Stimulated activated naive B cell treated with anti-CD40 and anti-IgM and Interleukin-4, amounts not matched to agents 10 μg/mL and 1 μg/mL and 100 μg/mL, for 72 hours (primary cell): ENCODE data around the gene MUC20.
A peak's percentile ranks its signal among the peaks of the same experiment; 100 is the strongest.
"Not testable (repeated sequence)": the region's sequence is repeated elsewhere in the genome, so short reads cannot be mapped to it uniquely, and the experiment has no call there.

Source experiments
- ATAC-seq, 2 donors: fragments of 150-1000 bp; cut with Tn5 transposase; replicated peaks; 2 replicates each; pipeline ENCODE4 v1.10.0; 2021; ENCODE audit warnings: moderate library complexity in 1 of 2
- DNase-seq: peaks from one replicate; pipeline ENCODE4 v3.0.0; 2021
- H3K27ac Mint-ChIP-seq: one replicate; pipeline ENCODE4 v1.8.0; 2022; ENCODE audit warnings: mild to moderate bottlenecking, mixed read lengths
- H3K27me3 Mint-ChIP-seq, 2 donors: one replicate each; pipeline ENCODE4 v1.8.0; 2022; ENCODE audit warnings: mixed read lengths in 2 of 2
- H3K36me3 Mint-ChIP-seq, 2 donors: one replicate each; pipeline ENCODE4 v1.8.0; 2022; ENCODE audit warnings: mixed read lengths in 2 of 2, mild to moderate bottlenecking in 1 of 2
- H3K4me1 Mint-ChIP-seq, 2 donors: one replicate each; pipeline ENCODE4 v1.8.0; 2022; ENCODE audit warnings: mixed read lengths in 2 of 2, mild to moderate bottlenecking in 1 of 2
- H3K4me3 Mint-ChIP-seq, 2 donors: one replicate each; pipeline ENCODE4 v1.8.0; 2022; ENCODE audit warnings: mild to moderate bottlenecking in 2 of 2, mixed read lengths in 2 of 2, moderate library complexity in 1 of 2
- H3K9me3 Mint-ChIP-seq, 2 donors: one replicate each; pipeline ENCODE4 v1.8.0; 2022; ENCODE audit warnings: mixed read lengths in 2 of 2, mild to moderate bottlenecking in 1 of 2

Gene MUC20

DNA sequence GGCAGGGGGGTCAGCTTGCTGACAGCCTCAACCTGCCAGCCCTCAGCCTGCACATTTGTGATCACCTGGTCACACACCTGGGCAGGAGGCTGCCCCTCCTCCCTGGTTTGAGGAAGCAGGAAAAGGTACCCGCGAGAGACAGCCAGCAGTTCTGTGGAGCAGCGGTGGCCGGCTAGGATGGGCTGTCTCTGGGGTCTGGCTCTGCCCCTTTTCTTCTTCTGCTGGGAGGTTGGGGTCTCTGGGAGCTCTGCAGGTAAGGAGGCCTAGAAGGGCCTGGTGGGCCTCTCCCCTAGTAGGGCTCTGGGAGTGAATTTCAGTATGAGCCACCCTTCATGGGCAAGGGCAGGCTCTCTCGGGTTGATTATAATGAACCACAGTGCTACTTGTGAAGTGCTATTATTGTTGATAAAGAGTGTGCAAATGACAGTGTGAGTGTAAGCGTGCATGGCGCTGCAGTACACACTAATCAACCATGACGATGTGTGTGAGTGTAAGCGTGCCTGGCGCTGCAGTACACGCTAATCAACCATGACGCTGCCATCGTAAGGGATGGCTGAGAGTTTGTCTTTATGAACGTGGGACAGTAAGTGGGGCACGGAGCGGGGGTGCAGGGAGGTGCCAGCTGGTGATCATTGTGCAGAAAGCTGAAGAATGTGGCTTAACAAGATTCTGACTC is at the start of gene MUC20:
Gene MUC20 (plus strand): TSS at position 148 of the 676 bp plus-strand sequence. CDS start 30 bp downstream, at position 178.
- not testable (repeated sequence) for H3K36me3 Mint-ChIP-seq, DNase-seq, H3K9me3 Mint-ChIP-seq, H3K27me3 Mint-ChIP-seq, H3K4me3 Mint-ChIP-seq
- H3K4me1 Mint-ChIP-seq: peaks cover 11 to 22% of the 10 kb centered on the region in 2 donors
- peak in 1 of 2 donors; percentile 33 for ATAC-seq
- peak within 1 kb of the TSS; percentile 47 for H3K27ac Mint-ChIP-seq

- DNase-seq, H3K4me1 Mint-ChIP-seq, ATAC-seq, H3K27me3 Mint-ChIP-seq, H3K4me3 Mint-ChIP-seq, H3K9me3 Mint-ChIP-seq, H3K27ac Mint-ChIP-seq: not testable (repeated sequence)
- H3K36me3 Mint-ChIP-seq: peaks cover 23 to 30% of the 10 kb centered on the region in 2 donors
These were observed 49.5 kb upstream of the MUC20 start for GRCh38 chr3:195671283-195671682.

DNA sequence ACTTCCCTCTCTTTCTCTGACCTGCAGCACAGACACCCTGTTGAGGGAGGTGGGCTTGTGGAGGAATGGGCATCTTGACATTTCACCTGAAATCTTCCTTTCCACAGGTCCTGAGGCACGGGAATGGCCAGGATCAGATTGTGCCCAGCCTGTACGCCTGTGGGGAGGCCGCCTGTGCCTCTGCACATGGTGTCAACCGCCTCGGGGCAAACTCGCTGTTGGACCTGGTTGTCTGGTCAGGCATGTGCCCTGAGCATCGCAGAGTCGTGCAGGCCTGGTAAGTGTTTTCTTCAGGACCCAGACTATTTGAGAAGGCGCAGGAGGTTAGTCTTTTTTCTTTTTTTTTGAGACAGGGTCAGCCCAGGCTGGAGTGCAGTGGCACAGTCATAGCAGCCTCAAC is 47.1 kb upstream of the MUC20 start:
- peaks cover 21 to 36% of the 10 kb centered on the region in 2 donors for H3K36me3 Mint-ChIP-seq

DNA sequence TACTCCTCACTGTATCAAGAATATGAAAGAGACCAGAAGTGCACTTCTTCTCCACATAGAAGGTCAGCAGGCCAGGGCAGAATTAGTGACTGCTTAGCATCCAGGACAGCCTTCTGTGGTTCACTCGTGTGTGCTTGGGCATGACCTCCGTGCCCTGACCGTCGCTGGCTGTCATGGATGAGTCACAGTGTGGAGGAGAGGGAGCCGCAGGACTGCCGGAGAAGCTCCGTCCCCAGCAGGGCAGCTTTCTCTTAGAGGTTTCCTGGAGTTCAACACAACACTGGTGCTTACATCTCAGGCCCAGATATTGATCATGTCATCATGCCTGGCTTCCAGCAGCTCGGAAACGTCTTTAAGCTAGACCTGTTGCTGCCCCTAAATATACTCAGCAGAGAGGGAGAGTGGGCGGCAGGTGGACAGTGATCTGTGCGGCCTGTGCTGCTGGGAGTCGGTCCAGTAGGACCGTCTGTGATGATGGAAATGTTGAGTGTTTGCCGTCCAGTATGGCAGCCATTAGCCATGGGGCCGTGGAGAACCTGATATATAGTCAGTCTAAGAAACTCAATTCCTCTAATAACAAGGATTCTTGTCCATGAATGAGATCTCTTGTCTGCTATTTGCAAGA is 42.3 kb upstream of the MUC20 start:
- not testable (repeated sequence) for ATAC-seq, H3K9me3 Mint-ChIP-seq, H3K4me1 Mint-ChIP-seq, H3K27me3 Mint-ChIP-seq, H3K4me3 Mint-ChIP-seq, H3K27ac Mint-ChIP-seq, DNase-seq
- H3K36me3 Mint-ChIP-seq: peaks cover 18 to 28% of the 10 kb centered on the region in 2 donors

More for the DNA sequence above, 47.1 kb upstream of the MUC20 start:
- not testable (repeated sequence) for H3K9me3 Mint-ChIP-seq, H3K4me3 Mint-ChIP-seq, H3K27me3 Mint-ChIP-seq, H3K4me1 Mint-ChIP-seq, DNase-seq, H3K27ac Mint-ChIP-seq, ATAC-seq

- not testable (repeated sequence) for ATAC-seq
- peaks cover 30 to 35% of the 10 kb centered on the region in 2 donors for H3K36me3 Mint-ChIP-seq
These were observed 40.1 kb upstream of the MUC20 start for GRCh38 chr3:195680690-195681089.

GRCh38 chr3:195681458-195682103 is 39.2 kb upstream of the MUC20 start:
- Mint-ChIP-seq H3K36me3 (peaks cover 34 to 37% of the 10 kb centered on the region in 2 donors), H3K4me1 (peaks cover 7 to 13% of the 10 kb centered on the region in 2 donors)
- not testable (repeated sequence) for H3K27ac Mint-ChIP-seq, H3K4me3 Mint-ChIP-seq, H3K9me3 Mint-ChIP-seq, H3K27me3 Mint-ChIP-seq, DNase-seq, ATAC-seq

More at GRCh38 chr3:195680690-195681089, 40.1 kb upstream of the MUC20 start:
- H3K27ac Mint-ChIP-seq, DNase-seq, H3K27me3 Mint-ChIP-seq, H3K9me3 Mint-ChIP-seq, H3K4me3 Mint-ChIP-seq: not testable (repeated sequence)
- H3K4me1 Mint-ChIP-seq: peaks cover 7 to 13% of the 10 kb centered on the region in 2 donors

DNA sequence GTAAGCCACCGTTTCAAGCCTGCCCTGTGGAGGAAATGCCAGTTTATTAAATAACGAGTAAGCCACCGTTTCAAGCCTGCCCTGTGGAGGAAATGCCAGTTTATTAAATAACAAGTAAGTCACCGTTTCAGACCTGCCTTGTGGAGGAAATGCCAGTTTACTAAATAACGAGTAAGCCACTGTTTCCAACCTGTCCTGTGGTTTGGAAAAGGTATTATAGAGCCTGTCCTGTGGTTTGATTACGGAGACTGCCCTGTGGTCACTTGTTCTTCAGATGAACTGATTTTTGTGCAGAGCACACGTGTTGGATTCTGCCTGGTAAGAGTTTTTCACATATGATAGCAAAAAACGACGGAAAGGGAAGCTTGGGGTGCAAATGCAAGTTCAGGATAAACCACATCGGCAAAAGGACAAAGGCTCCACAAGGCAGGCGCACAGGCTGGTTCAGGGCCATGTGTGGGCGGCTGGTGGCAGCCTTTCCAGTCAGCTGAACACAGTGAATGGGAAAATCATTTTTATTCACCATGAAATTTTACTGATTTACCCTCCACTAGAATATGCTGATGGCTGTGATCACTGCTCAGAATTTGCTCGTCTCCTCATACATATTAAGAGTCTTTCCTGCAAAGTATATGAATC is 38.6 kb upstream of the MUC20 start:
- not testable (repeated sequence) for H3K27me3 Mint-ChIP-seq, H3K27ac Mint-ChIP-seq, H3K4me3 Mint-ChIP-seq, H3K9me3 Mint-ChIP-seq, ATAC-seq, DNase-seq
- H3K36me3 Mint-ChIP-seq: peaks cover 41 to 42% of the 10 kb centered on the region in 2 donors
- peaks cover 7 to 14% of the 10 kb centered on the region in 2 donors for H3K4me1 Mint-ChIP-seq

DNA sequence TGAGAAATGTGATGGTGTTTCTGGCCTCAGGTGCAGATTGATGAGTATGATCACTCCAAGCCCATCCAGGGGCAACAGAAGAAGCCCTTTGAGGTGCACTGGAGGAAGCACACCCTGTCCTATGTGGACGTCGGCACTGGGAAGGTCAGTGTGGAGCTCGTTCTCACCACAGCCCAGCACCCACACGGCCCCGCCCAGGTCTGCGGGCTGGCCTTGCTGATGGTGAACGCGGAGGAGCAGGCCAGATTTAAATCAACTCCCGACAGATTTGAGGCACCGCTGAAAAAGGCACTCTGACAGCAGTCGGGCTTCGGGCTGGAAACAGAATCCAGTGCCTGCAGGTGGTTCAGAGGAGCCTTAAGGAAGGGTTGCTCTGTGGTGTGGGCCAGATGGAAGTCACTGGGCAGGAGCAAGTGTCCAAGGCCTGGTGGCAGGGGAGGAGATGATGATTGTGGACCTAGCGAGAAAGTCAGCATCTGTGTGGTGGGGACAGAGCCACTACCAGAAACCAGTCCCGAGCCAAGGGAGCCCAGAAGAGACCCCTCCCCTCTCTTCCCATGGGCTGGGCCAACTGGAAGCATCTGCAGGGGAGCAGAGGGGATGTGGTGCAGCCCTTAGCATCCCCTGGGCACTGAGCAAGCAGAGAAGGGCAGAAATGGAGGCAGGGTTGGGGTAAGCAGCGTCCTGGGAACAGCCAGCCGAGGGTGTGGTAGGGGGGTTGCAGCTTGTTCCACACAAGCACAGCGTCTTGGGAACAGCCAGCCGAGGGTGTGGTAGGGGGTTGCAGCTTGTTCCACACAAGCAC is 36.9 kb upstream of the MUC20 start:
- Mint-ChIP-seq H3K4me1 (peaks cover 10 to 19% of the 10 kb centered on the region in 2 donors), H3K27ac (peak overlapping the region; percentile 81), H3K36me3 (peaks cover 41% of the 10 kb centered on the region in 2 donors)
- not testable (repeated sequence) for H3K9me3 Mint-ChIP-seq, DNase-seq, H3K27me3 Mint-ChIP-seq, H3K4me3 Mint-ChIP-seq
- peak in 1 of 2 donors; percentile 7 for ATAC-seq

- ATAC-seq: peak in 1 of 2 donors; percentile 25
- DNase-seq, H3K27ac Mint-ChIP-seq, H3K27me3 Mint-ChIP-seq, H3K9me3 Mint-ChIP-seq, H3K4me3 Mint-ChIP-seq: not testable (repeated sequence)
- peaks cover 48% of the 10 kb centered on the region in 2 donors for H3K36me3 Mint-ChIP-seq
- H3K4me1 Mint-ChIP-seq: peaks cover 10 to 25% of the 10 kb centered on the region in 2 donors
These were observed 36.1 kb upstream of the MUC20 start for GRCh38 chr3:195684527-195685257.

DNA sequence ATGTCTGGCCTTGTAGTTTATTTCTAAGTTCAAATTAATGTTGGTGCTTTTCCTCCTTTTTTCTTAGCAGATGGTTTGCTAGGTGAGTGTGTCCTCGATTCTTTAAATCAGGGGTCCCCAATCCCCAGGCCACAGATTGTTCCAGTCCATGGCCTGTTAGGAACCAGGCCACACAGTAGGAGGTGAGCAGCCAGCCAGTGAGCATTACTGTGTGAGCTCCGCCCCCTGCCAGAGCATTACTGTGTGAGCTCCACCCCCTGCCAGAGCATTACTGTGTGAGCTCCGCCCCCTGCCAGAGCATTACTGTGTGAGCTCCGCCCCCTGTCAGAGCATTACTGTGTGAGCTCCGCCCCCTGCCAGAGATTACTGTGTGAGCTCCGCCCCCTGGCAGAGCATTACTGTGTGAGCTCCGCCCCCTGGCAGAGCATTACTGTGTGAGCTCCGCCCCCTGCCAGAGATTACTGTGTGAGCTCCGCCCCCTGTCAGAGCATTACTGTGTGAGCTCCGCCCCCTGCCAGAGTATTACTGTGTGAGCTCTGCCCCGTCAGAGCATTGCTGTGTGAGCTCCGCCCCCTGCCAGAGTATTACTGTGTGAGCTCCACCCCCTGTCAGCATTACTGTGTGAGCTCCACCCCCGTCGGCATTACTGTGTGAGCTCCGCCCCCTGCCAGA is 34.1 kb upstream of the MUC20 start:
- not testable (repeated sequence) for H3K4me3 Mint-ChIP-seq, ATAC-seq, H3K9me3 Mint-ChIP-seq, DNase-seq, H3K27ac Mint-ChIP-seq, H3K27me3 Mint-ChIP-seq
- peaks cover 48 to 54% of the 10 kb centered on the region in 2 donors for H3K36me3 Mint-ChIP-seq
- H3K4me1 Mint-ChIP-seq: peaks cover 10 to 37% of the 10 kb centered on the region in 2 donors

GRCh38 chr3:195687209-195687760 is 33.5 kb upstream of the MUC20 start:
- ATAC-seq: peak in 1 of 2 donors; percentile 48
- H3K4me1 Mint-ChIP-seq: peaks cover 16 to 43% of the 10 kb centered on the region in 2 donors
- H3K36me3 Mint-ChIP-seq: peaks cover 54 to 60% of the 10 kb centered on the region in 2 donors
- H3K4me3 Mint-ChIP-seq, DNase-seq, H3K27ac Mint-ChIP-seq, H3K9me3 Mint-ChIP-seq, H3K27me3 Mint-ChIP-seq: not testable (repeated sequence)

GRCh38 chr3:195688471-195689183 is 32.2 kb upstream of the MUC20 start:
- not testable (repeated sequence) for H3K9me3 Mint-ChIP-seq, DNase-seq, H3K27me3 Mint-ChIP-seq, H3K4me3 Mint-ChIP-seq, ATAC-seq
- H3K27ac Mint-ChIP-seq: peak overlapping the region; percentile 68
- peaks cover 23 to 49% of the 10 kb centered on the region in 2 donors for H3K4me1 Mint-ChIP-seq
- peaks cover 61 to 66% of the 10 kb centered on the region in 2 donors for H3K36me3 Mint-ChIP-seq
